ENCODE results near the gene MAPK8IP1.

Gene MAPK8IP1

DNA sequence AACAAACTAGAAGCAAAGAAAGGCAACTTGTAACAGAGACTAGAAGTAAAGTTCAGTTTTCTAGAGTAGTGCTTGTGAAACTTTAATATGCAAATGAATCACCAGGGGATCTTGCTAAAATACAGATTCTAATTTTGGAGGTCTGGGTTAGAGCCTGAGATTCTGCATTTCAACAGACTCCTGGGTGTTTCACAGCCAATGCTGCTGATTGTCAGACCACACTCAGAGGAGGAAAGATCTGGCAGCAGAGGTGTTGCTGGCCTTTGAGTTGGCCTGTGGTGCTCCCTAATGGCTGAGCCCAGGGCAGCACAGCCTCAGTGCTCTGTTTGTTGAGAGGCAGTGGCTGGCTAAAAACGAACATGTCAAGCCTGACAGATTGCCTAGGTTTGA lies 32.7 kb upstream of the MAPK8IP1 start:
- peak overlapping the region; percentile 63 for H3K27ac Mint-ChIP-seq
- DNase-seq: no peak
- H3K9me3 Mint-ChIP-seq: no peaks in the 10 kb centered on the region
- H3K27me3 Mint-ChIP-seq: no peaks in the 10 kb centered on the region
- H3K36me3 Mint-ChIP-seq: peaks cover 20 to 24% of the 10 kb centered on the region in 2 donors
- H3K4me1 Mint-ChIP-seq: peaks cover 42 to 73% of the 10 kb centered on the region in 2 donors
- peak; percentile 65 to 75 for ATAC-seq (replicated peaks)
- peak overlapping the region; percentile 23 to 62 for H3K4me3 Mint-ChIP-seq

GRCh38 chr11:45853332-45854219 lies 31.9 kb upstream of the MAPK8IP1 start:
- Mint-ChIP-seq H3K4me1 (peaks cover 44 to 74% of the 10 kb centered on the region in 2 donors), H3K27ac (no peak overlapping the region), H3K27me3 (no peaks in the 10 kb centered on the region), H3K9me3 (no peaks in the 10 kb centered on the region), H3K4me3 (no peak overlapping the region), H3K36me3 (peaks cover 22 to 28% of the 10 kb centered on the region in 2 donors)
- no peak for DNase-seq
- ATAC-seq (replicated peaks): no peak

- ATAC-seq (replicated peaks): no peak
- Mint-ChIP-seq H3K4me3 (no peak overlapping the region), H3K36me3 (peaks cover 30 to 41% of the 10 kb centered on the region in 2 donors)
These were observed 30.1 kb upstream of the MAPK8IP1 start for GRCh38 chr11:45855308-45855707.

DNA sequence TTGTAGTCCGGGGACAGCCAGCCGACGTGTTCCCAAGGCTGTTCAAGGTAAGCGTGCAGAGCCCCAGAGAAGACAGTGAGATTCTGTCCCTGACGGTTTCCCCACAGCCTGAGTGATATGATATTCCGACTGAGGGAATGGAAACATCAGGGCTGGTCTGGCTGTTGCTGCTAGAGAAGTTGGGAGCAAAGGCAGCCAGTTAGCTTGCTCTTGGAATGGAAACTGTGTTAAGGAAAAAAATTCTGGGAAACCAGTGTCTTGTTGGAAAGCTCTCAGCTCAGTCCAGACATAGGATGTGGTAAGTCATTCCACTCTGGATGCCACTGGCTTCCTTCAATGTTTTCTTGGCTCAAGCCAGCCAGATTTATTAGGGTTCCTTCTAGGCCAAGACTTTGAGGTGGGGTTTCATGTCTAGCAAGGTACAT lies 29.4 kb upstream of the MAPK8IP1 start:
- H3K27me3 Mint-ChIP-seq: no peaks in the 10 kb centered on the region
- peaks cover 27 to 54% of the 10 kb centered on the region in 2 donors for H3K4me1 Mint-ChIP-seq
- H3K9me3 Mint-ChIP-seq: no peaks in the 10 kb centered on the region
- H3K4me3 Mint-ChIP-seq: no peak overlapping the region
- DNase-seq (no peak), ATAC-seq (replicated peaks) (no peak)
- H3K36me3 Mint-ChIP-seq: peaks cover 29 to 43% of the 10 kb centered on the region in 2 donors
- H3K27ac Mint-ChIP-seq: no peak overlapping the region

More at GRCh38 chr11:45855308-45855707, 30.1 kb upstream of the MAPK8IP1 start:
- H3K27ac Mint-ChIP-seq: no peak overlapping the region
- H3K9me3 Mint-ChIP-seq: no peaks in the 10 kb centered on the region
- no peak for DNase-seq
- peaks cover 34 to 61% of the 10 kb centered on the region in 2 donors for H3K4me1 Mint-ChIP-seq
- H3K27me3 Mint-ChIP-seq: no peaks in the 10 kb centered on the region

DNA sequence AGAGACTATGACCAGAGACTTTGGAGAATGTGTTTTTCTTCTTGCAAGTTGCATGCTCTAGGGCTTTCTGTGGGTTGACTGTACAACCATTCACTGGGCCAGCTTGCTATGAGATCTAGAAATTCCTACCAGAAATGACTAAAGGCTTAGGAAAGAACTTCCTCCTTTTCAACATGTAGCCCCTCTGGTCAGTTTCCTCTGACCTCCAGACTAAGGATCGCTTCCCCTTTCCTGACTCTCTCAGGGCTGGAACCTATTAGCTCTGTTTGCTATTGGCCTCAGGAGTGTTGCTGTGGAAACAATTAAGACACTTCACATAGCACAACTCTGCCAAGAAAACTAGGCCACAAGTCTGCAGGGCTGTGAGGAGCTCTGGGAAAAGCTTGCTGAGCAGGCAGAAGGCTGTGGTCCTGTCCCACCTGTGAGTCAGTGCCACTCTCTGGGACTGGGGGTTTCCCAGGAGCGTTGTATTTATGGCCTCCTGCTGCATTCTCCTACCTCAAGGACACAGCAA lies 27.4 kb upstream of the MAPK8IP1 start:
- peak; percentile 16 for DNase-seq

GRCh38 chr11:45858751-45859398 lies 26.6 kb upstream of the MAPK8IP1 start:
- H3K27ac Mint-ChIP-seq: peak overlapping the region; percentile 42
- ATAC-seq (replicated peaks): no peak
- peaks cover 40 to 66% of the 10 kb centered on the region in 2 donors for H3K36me3 Mint-ChIP-seq

More for the DNA sequence above, 27.4 kb upstream of the MAPK8IP1 start:
- Mint-ChIP-seq H3K27me3 (no peaks in the 10 kb centered on the region), H3K36me3 (peaks cover 36 to 60% of the 10 kb centered on the region in 2 donors), H3K9me3 (no peaks in the 10 kb centered on the region), H3K27ac (no peak overlapping the region), H3K4me3 (no peak overlapping the region), H3K4me1 (peaks cover 14 to 37% of the 10 kb centered on the region in 2 donors)
- peak; percentile 70 to 86 for ATAC-seq (replicated peaks)

GRCh38 chr11:45859661-45860140 lies 25.8 kb upstream of the MAPK8IP1 start:
- ATAC-seq (replicated peaks): no peak
- Mint-ChIP-seq H3K4me1 (peaks cover 11 to 25% of the 10 kb centered on the region in 2 donors), H3K27me3 (no peaks in the 10 kb centered on the region), H3K27ac (no peak overlapping the region), H3K36me3 (peaks cover 40 to 66% of the 10 kb centered on the region in 2 donors), H3K4me3 (no peak overlapping the region), H3K9me3 (no peaks in the 10 kb centered on the region)
- DNase-seq: no peak

More at GRCh38 chr11:45858751-45859398, 26.6 kb upstream of the MAPK8IP1 start:
- no peaks in the 10 kb centered on the region for H3K9me3 Mint-ChIP-seq
- no peaks in the 10 kb centered on the region for H3K27me3 Mint-ChIP-seq
- H3K4me1 Mint-ChIP-seq: peaks cover 12 to 28% of the 10 kb centered on the region in 2 donors
- no peak overlapping the region for H3K4me3 Mint-ChIP-seq
- DNase-seq: no peak

- no peak overlapping the region for H3K27ac Mint-ChIP-seq
- H3K4me3 Mint-ChIP-seq: no peak overlapping the region
- no peaks in the 10 kb centered on the region for H3K9me3 Mint-ChIP-seq
- peaks cover 8 to 20% of the 10 kb centered on the region in 2 donors for H3K4me1 Mint-ChIP-seq
- no peak for DNase-seq
- no peak for ATAC-seq (replicated peaks)
- no peaks in the 10 kb centered on the region for H3K27me3 Mint-ChIP-seq
- H3K36me3 Mint-ChIP-seq: peaks cover 42 to 69% of the 10 kb centered on the region in 2 donors
These were observed 25.1 kb upstream of the MAPK8IP1 start for GRCh38 chr11:45860348-45860747.

GRCh38 chr11:45860764-45861510 lies 24.5 kb upstream of the MAPK8IP1 start:
- H3K36me3 Mint-ChIP-seq: peaks cover 48 to 70% of the 10 kb centered on the region in 2 donors
- ATAC-seq (replicated peaks) (no peak), DNase-seq (no peak)
- H3K4me1 Mint-ChIP-seq: peaks cover 8 to 20% of the 10 kb centered on the region in 2 donors
- no peaks in the 10 kb centered on the region for H3K9me3 Mint-ChIP-seq
- H3K4me3 Mint-ChIP-seq: no peak overlapping the region
- H3K27ac Mint-ChIP-seq: no peak overlapping the region
- H3K27me3 Mint-ChIP-seq: no peaks in the 10 kb centered on the region

DNA sequence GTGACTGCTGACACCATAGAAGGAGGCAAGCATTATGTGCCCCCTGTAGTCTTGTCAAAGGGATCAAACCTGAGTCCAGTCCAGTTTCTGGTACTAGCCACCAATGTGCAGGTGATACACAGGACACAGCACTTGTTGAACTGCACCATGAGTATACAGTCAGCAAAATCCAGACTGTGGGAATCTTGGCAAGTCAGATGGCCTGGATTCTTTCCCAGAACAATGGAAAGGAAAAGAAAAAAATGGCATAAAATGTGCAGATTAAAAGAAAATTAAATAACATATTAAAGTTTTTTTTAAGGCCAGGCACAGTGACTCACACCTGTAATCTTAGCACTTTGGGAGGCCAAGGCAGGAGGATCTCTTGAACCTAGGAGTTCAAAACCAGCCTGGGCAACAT lies 21.4 kb upstream of the MAPK8IP1 start:
- H3K36me3 Mint-ChIP-seq: peaks cover 41 to 74% of the 10 kb centered on the region in 2 donors
- no peaks in the 10 kb centered on the region for H3K27me3 Mint-ChIP-seq
- H3K27ac Mint-ChIP-seq: no peak overlapping the region
- ATAC-seq (replicated peaks) (no peak), DNase-seq (no peak)
- H3K4me3 Mint-ChIP-seq: no peak overlapping the region
- H3K4me1 Mint-ChIP-seq: no peaks in the 10 kb centered on the region
- H3K9me3 Mint-ChIP-seq: no peaks in the 10 kb centered on the region

- Mint-ChIP-seq H3K27me3 (no peaks in the 10 kb centered on the region), H3K36me3 (peaks cover 37 to 77% of the 10 kb centered on the region in 2 donors), H3K9me3 (no peaks in the 10 kb centered on the region), H3K4me3 (no peak overlapping the region), H3K27ac (no peak overlapping the region), H3K4me1 (peaks cover 0 to 3% of the 10 kb centered on the region in 2 donors)
- ATAC-seq (replicated peaks) (no peak), DNase-seq (no peak)
These were observed 15.9 kb upstream of the MAPK8IP1 start for GRCh38 chr11:45869551-45869950.

GRCh38 chr11:45870706-45871105 lies 14.7 kb upstream of the MAPK8IP1 start:
- Mint-ChIP-seq H3K27me3 (no peaks in the 10 kb centered on the region), H3K4me3 (no peak overlapping the region), H3K9me3 (no peaks in the 10 kb centered on the region), H3K4me1 (peaks cover 0 to 3% of the 10 kb centered on the region in 2 donors), H3K36me3 (peaks cover 30 to 76% of the 10 kb centered on the region in 2 donors), H3K27ac (peak overlapping the region; percentile 56)
- ATAC-seq (replicated peaks) (no peak), DNase-seq (no peak)

GRCh38 chr11:45871638-45872037 lies 13.8 kb upstream of the MAPK8IP1 start:
- H3K9me3 Mint-ChIP-seq: no peaks in the 10 kb centered on the region
- ATAC-seq (replicated peaks) (no peak), DNase-seq (no peak)
- H3K27me3 Mint-ChIP-seq: no peaks in the 10 kb centered on the region
- peaks cover 0 to 3% of the 10 kb centered on the region in 2 donors for H3K4me1 Mint-ChIP-seq
- H3K27ac Mint-ChIP-seq: no peak overlapping the region
- H3K4me3 Mint-ChIP-seq: no peak overlapping the region
- H3K36me3 Mint-ChIP-seq: peaks cover 24 to 71% of the 10 kb centered on the region in 2 donors

All from stimulated activated naive B cell treated with anti-CD40 and anti-IgM and Interleukin-4, amounts not matched to agents 10 μg/mL and 1 μg/mL and 100 μg/mL, for 72 hours (primary cell).